HG02571 (cell line): Measurements from ENCODE around the gene ENOX1.

Experiments used
- ATAC-seq: cut with Tn5 transposase; IDR thresholded peaks from one replicate; pipeline ENCODE4 v1.9.1; 2021; ENCODE audit warnings: mild to moderate bottlenecking, moderate library complexity; ENCODE audit not compliant: unreplicated experiment

Gene ENOX1

DNA sequence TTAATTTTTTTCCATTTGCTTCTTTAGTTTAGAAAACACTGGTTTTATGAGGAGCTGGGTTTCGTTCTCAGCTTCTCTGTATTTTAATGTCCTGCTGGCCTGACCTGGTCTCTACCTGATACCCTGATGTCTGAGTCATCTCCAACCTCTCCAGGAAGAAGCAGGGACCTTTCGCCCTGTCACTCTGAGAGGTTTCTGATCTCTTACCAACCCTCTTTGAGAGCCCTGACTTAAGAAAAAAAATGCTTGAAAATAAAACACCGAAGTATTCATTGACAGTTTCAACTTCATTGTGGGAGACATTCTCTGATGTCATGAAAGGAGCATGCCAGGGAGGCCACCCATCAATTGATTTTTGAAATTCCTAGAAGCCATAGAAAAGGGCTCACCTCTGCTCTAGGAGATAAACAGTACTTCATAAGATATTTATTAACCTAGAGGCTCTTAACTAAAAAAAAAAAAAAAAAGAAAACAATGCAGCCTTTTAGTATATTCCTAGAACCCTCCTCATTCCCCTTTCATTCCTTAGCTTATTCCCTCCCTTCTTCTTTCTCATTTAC, 234.8 kb downstream of the ENOX1 start:
- ATAC-seq: no peak

DNA sequence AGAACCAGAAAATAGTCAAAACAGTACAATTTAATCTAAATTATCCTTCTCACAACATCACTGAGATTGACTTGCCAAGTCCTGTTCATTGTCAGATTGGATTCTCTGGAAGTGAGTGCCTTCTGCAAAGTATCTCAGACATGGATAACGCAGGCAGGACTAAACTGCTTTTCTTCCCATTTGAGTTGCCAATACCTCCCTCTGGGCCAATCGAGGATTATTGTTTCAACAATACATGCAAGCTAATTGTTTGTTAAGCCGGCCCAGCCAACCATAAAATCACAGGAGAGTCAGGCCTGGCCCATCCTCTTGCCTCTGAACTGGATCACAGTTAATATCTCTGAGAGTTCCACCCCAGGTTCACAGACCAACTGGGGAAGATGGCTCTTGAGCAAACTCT, 240.0 kb downstream of the ENOX1 start:
- no peak for ATAC-seq

DNA sequence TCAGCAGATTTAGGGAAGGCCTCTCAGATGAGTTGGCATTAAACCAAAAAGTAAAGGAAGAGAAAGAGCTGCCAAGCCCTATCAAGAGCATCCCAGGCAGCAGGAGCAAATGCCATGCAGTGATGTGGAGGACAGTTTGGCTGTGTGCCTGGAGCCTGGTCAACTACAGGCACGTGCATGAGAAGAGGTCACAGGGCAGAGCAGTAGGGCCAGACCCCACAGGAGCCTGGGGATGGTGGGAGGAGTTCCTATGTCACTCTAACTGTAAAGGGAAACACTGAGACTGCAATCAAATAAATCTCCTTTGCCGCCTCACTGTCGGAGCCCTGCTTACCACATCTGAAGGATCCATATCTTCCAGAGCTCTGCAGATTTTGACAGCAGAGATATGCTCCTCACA, 240.5 kb downstream of the ENOX1 start:
- no peak for ATAC-seq

DNA sequence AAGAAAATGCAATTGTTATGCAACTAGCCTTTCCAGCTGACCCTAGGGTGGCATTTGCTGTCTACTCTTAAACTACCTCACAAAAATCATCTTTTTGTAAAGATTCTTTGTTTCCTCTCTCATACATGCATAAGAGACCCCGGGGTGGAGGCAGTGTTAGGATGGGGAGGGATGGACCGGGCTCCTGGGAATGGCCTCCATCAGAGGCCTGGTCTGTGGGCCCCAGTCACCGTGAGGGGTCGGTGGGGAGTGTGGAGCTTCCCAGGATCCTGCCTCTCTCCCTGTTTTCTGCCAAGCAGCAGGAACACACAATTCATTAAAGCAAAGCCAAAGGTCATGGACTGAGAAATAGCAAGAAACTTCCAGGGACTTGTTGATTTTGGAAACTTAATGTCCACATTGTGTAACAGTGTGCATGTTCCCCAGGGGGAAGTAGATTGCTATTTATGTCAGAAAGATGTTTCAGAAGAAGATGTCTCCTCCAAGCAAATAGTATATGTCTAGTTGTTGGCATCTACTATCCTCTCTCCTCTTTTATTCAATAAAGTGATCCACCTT, 241.4 kb downstream of the ENOX1 start:
- no peak for ATAC-seq

DNA sequence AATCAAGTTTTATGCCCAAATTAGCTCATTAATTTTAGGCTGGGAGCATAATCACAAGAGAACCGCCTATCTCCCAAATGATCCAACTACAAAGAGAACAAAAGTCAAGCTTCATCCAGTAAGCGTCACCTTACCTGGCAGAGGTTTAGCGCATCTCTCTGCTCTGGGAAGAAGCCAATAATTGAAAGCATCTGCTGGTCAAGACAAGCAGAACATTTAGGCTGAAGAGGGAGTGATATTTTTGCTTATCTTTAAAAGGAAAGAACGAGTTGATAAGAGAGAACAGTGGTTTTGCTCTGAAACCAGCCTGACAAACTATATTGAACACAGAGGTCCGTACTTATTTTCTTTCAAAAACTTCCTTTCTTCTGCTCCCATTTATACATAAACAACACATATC, 242.1 kb downstream of the ENOX1 start:
- no peak for ATAC-seq

DNA sequence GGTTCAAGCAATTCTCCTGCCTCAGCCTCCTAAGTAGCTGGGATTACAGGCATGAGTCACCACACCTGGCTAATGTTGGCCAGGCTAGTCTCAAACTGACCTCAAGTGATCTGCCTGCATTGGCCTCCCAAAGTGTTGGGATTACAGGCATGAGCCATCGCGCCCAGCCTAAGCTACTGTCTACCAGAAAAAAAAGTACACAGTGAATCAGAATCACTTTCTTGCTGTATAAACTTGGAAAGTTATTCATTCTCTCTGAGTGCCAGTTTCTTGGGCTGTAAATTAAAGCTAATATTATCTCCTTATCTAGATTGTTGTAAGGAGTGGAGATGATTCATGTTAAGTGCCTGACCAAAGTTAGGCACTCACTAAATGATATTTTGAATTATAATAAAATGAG, 242.8 kb downstream of the ENOX1 start:
- no peak for ATAC-seq

DNA sequence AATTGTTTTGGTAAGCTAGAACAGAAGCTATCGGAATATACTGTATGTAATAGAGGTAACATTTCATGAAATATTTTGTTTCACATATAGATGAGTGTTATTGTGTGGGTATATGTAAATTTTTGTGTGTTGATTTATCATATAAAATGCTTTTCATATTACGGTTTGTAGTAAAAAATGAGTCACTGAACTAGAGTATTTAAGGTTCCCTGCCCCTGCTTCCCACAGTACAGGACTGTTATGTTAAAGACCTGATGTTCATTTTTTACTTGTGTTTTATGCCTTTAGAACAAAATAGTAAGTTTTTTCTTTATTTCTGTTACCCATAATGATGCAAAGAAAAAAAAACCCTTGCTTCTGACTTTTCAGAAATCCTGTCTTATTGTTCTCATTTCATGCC, 243.4 kb downstream of the ENOX1 start:
- ATAC-seq: no peak

DNA sequence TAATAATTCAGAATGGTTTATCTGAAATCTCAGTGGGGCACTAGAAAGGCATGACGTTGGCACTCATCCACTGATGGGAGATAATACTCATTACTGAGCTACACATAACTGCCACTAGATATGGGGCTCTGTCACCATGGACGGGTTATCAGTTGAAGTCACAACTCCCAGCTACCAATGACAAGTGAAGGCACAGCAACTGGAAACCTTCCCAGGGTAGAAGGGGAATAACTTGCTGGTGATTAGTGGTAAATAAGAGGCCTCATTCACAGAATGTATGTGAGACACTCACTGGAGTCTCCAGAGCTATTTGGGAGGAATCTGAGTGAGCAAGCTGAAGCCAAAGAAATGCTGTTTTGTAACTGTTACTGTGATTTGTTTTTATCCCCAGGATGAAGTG, 249.6 kb downstream of the ENOX1 start:
- ATAC-seq: no peak

DNA sequence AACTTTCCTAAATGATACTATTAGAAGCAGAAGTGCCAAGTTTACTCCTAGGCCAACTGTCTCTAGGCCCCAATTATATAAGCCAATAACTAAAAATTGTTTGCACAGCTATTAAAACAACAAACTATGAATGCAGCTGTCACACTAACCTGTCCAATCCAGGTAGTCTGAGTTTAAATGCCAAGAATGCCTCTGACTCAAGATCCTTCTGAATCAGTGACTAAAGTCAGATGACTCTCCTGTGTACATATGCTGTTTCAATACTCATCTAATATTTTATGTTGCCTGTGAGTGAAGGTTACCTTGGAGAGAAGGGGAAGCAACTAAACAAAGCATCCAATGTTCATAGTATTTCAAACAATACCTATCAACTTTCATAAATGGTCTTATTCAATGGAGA, 257.0 kb downstream of the ENOX1 start:
- no peak for ATAC-seq

DNA sequence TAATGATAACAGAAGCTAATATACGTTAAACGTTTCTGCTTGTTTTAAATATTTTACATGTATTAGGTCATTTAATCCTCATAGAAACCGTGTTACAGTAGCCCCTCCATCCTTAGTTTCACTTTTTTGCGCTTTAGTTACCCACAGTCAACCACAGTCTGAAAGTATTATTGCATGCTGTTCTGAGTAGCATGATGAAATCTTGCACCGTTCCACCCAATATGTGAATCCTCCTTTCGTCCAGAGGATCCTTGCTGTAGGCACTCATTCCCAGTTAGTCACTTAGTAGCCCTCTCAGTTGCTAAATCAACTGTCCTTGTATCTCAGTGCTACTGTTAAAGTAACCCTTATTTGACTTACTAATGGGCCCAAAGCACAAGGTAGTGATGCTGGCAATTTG, 257.8 kb downstream of the ENOX1 start:
- ATAC-seq: no peak

DNA sequence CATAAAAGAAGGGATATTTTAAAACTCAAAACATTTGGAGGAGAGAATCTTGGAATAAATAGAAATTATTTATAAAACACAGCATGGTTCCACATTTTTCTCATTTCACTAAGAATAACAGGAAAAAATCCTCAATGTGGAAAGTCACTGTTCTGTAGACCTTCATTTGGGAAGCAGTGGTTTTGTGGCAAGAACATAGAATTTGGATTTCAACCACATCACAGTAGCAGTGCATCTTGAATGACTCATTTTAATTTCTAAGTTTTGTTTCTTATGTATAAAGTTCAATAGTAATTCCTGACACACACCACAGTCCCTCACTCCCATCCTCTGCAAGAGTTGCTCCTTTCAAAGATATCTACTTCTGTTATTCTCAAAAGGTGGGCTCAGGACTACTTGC, 264.0 kb downstream of the ENOX1 start:
- no peak for ATAC-seq

DNA sequence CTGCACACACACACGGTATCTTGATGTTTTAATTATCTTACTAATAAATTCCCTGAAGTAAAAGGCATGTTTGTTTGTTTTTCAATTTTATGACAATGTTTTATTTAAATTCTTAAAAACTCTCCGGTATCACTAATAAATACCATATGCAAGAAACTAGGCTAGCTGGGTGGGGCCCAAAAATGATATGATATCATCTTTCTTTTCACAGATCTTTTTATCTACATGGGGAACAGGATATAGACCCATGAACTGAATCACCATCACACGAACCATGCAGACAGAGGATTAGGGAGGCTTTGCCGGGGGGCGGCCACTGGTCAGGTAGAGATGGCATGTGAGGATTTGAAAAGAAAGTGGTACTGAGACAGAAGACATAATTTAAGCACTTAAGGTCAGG, 266.4 kb downstream of the ENOX1 start:
- ATAC-seq: no peak

DNA sequence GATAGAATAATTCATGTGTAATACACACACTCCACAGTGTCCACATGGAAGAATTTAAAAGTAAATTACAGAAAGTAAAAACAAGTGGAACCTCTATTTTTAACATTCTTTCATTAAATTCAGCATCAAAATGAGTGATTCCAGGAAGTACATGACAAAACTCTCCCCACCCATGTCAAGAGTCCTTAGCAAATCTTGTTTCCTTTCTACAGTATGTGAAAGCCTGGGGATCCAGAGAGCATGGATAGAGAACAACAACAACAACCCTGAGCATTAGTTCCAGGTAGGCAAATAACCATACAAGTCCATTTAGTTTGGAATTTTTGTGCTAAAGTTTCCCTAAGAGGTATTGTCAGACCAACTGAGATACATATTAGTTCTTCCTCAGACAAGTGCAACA, 267.9 kb downstream of the ENOX1 start:
- no peak for ATAC-seq

DNA sequence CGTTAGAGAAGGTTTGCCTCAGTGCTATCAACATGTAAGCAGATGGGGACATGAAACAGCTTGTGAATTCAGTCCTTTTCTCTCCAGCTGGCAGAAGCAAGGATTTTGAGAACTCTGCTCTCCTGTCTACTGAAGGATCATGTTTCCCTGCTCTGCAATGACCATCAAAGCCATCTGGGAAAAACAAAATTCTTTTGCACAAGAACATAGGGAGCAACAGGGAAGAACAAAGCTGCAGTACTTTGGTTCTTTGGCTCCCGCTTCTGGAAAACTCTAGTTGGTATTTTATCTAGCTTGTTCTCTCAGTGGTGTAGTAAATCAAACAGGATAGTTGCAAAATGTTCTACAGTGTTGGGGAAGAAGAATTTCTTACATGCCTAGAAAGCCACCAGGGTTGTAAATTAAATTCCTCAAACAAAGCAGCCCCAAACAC, 270.4 kb downstream of the ENOX1 start:
- ATAC-seq: no peak

DNA sequence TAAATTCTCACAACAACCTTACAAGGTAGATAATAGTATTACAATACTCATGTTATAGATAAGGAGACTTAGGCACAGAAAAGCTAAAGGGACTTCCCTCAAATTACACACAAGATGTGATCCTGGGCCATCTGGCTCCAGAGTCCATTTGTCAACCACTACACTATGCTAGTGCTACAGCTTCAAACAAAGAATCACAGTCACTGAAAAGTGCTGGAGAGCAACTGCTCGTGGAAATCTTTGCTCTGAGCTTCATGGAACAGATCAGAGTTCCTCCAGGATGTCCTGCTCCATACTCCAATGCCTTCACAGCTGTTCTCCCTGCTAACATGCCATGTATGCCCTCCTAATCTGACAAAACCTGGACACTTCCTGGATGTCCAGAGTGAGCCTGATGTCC, 271.2 kb downstream of the ENOX1 start:
- no peak for ATAC-seq

DNA sequence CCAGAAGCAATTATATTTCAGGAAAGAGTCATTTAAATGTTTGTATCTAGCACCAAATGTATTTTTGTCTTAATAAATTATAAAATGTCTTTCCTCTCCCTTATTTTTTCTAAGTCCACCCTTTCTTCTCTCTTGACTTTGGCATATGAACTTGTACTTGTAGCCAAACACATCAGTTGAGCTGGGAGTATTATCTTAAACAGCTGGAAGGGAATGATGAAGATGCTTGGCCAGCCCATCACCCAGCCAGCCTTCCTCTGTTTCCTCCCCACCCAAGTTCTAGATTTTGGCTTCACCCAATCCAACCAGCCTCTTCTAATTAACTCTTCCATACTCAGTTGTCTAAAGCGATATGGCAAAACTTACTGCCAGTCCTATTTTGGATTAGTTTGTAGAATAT, 272.5 kb downstream of the ENOX1 start:
- ATAC-seq: no peak

DNA sequence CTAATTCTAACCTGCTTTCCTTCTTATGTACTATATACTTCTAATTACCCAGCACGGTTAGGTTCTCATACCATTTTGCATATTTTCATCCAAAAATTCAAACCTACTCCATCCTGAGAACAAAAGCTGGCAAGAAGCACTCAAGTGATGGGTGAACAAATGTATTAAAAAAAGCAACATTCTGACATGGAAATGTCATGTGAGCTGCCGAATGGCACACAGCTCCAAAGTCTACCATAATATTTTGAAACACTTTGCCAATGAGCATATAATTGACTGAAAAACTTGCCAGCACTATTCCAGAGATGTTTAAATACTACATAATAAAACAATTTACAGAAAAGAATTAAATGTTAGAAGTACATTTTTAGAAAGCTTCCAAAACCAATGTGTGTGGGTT, 274.6 kb downstream of the ENOX1 start:
- no peak for ATAC-seq

DNA sequence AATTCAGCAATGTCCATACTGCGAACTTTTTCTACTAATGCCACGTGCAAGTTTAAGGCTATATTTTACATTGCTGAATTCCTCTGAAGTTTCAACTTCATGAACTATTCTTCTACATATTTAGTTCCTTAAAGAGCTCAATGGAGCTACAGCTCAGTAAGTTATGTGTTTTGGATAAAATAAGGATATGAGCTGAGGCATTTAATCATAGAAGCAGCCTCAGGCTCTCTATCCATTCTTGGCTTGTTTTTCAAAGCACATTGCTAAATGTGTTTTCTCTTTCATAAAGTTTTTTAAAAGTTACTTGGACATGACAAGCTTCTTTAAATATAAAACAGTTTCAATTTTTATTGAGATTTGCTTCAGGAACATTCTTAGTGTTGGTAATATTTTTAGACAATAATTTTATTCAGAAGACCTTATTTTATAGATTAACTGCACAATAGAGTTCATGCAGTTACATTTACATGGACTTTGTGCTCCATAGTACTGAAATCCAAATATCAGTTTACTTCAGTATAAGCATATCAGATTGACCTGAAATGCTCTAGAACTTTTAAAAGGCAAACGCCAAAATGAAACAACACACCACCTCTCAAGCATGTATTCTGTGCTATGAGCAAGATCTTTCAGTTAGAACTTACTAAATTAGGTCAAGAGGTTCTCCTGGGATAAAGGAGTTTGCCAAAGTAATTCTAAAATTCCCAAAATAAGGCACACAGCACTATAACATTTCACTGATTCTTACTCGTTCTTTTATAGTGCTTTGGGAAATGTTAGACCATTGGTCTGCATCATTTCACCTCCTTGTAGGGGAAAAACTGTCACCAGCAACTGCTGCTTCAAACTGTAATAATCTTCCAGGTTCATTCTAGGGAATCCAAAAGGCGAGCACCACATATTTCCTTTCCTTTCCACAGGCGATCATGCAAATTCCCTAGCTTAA, 275.5 kb downstream of the ENOX1 start:
- ATAC-seq: no peak

DNA sequence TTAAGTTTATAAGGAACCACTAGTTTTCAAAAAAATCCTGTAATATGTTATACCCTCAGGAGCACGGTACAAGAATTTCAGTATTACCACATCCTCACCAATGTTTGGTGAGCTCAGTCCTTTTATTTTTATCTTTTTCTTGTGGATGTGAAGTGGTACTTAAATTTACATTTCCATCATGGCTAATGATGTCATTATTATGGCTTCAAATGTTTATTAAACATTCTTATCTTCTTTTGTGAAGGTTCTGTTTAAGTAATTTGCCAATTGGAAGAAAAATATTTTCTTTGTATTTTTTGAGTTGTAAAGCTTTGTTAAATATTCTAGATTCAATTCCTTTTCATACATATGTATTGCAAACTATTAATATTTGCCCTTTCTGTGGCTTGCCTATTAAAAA, 291.0 kb downstream of the ENOX1 start:
- no peak for ATAC-seq

DNA sequence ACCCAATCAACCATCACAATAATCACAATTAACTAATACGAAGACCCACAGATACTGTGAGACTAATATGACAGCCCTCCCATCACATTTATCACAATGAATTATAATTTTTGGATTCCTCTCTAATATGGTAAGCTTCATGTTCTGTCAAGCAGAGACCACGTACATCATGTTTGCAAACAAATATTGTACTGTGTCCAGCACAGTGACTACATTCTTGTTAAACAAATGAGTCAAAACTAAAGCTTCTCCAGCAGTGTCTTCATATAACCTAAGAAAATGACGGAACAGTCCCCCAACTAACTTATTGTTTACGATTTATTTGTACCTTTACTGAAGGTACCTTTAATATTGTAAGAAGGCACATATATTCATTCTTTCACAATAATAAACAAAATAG, 292.6 kb downstream of the ENOX1 start:
- ATAC-seq: no peak

DNA sequence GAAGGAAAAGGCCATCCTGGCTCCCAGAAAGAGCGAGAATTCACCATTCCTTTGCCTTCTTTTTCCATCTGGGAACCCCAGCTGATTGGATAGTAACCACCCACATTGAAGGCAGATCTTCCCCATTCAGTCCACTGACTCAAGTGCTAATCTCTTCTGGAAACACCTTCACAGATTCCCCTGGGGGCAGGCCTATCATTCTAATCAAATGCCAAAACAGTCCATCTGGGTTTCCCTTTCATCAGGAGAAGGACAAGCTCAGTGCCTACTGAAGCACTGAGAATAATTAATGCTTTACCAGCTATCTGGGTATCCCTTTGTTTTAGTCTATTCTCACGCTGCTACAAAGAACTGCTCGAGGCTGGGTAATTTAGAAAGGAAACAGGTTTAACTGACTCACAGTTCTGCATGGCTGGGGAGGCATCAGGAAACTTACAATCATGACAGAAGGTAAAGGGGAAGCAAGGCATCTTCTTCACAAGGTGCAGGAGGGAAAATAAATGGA, 293.2 kb downstream of the ENOX1 start:
- no peak for ATAC-seq

DNA sequence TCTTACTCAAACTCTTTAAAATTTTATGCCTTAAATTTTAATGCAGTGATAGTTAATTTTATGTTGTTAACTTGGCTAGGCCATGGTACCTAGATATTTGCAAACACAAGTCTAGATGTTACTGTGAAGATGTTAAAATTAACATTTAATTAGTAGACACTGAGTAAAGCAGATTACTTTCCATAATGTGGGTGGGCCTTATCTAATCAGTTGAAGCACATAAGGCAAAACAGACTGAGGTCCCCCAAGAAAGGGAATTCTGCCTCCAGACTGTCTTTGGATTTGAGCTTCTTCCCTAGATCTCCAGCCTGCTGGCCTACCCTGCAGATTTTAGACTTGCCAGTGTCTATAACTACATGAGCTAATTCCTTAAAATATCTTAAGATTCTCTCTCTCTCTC, 294.0 kb downstream of the ENOX1 start:
- ATAC-seq: no peak
